Central memory CD4-positive, alpha-beta T cell (primary cell): ENCODE data around the gene NT5M.
A peak's percentile ranks its signal among the peaks of the same experiment; 100 is the strongest.
"Not testable (repeated sequence)": the region's sequence is repeated elsewhere in the genome, so short reads cannot be mapped to it uniquely, and the experiment has no call there.

ENCODE experiments used
- DNase-seq: peaks from one replicate; pipeline ENCODE4 v3.0.0; 2022

NT5M gene

GRCh38 chr17:17377071-17377967, 74.1 kb downstream of the NT5M start:
- DNase-seq = no peak

- DNase-seq = no peak
Measured at GRCh38 chr17:17379197-17379991, 76.2 kb downstream of the NT5M start.

GRCh38 chr17:17380145-17380925, 77.2 kb downstream of the NT5M start:
- DNase-seq = no peak

- DNase-seq = no peak
Measured at GRCh38 chr17:17381446-17382064, 78.4 kb downstream of the NT5M start.

GRCh38 chr17:17382065-17382459, 78.9 kb downstream of the NT5M start:
- DNase-seq = no peak

GRCh38 chr17:17382971-17383370, 79.8 kb downstream of the NT5M start:
- DNase-seq = no peak

GRCh38 chr17:17383431-17384290, 80.5 kb downstream of the NT5M start:
- DNase-seq = not testable (repeated sequence)

- no peak for DNase-seq
Measured at GRCh38 chr17:17384291-17384615, 81.1 kb downstream of the NT5M start.

- DNase-seq = no peak
Measured at GRCh38 chr17:17384961-17385360, 81.8 kb downstream of the NT5M start.

- DNase-seq = no peak
Measured at GRCh38 chr17:17385491-17385890, 82.3 kb downstream of the NT5M start.

- DNase-seq = no peak
Measured at GRCh38 chr17:17386094-17386800, 83.1 kb downstream of the NT5M start.

- no peak for DNase-seq
Measured at GRCh38 chr17:17387017-17387497, 83.9 kb downstream of the NT5M start.

- DNase-seq = no peak
Measured at GRCh38 chr17:17387498-17388362, 84.6 kb downstream of the NT5M start.

GRCh38 chr17:17388657-17389496, 85.7 kb downstream of the NT5M start:
- no peak for DNase-seq

GRCh38 chr17:17391668-17392370, 88.6 kb downstream of the NT5M start:
- DNase-seq = peak; percentile 73

- no peak for DNase-seq
Measured at GRCh38 chr17:17393976-17394375, 90.8 kb downstream of the NT5M start.

- DNase-seq = no peak
Measured at GRCh38 chr17:17394494-17394893, 91.3 kb downstream of the NT5M start.

GRCh38 chr17:17395246-17395802, 92.2 kb downstream of the NT5M start:
- DNase-seq = no peak
